Middle frontal gyrus (tissue), 1 donor: Measurements from ENCODE around the gene SSBP4.

Source experiments
- DNase-seq: peaks from one replicate; pipeline ENCODE4 v3.0.0-alpha.2; 2015; ENCODE audit warnings: low spot score; ENCODE audit errors: extremely low spot score

The SSBP4 gene

GRCh38 chr19:18466354-18466753 is 47.2 kb downstream of the SSBP4 start:
- DNase-seq, result no peak

- DNase-seq, result no peak
These were observed 48.8 kb downstream of the SSBP4 start for GRCh38 chr19:18467978-18468377.

GRCh38 chr19:18468517-18468916 is 49.3 kb downstream of the SSBP4 start:
- DNase-seq, result no peak

GRCh38 chr19:18469069-18469846 is 50.1 kb downstream of the SSBP4 start:
- DNase-seq, result no peak

GRCh38 chr19:18470787-18471186 is 51.6 kb downstream of the SSBP4 start:
- no peak for DNase-seq

GRCh38 chr19:18473003-18473705 is 54.0 kb downstream of the SSBP4 start:
- no peak for DNase-seq

GRCh38 chr19:18473706-18474087 is 54.5 kb downstream of the SSBP4 start:
- no peak for DNase-seq

- no peak for DNase-seq
These were observed 55.2 kb downstream of the SSBP4 start for GRCh38 chr19:18474366-18474887.

GRCh38 chr19:18475004-18475453 is 55.8 kb downstream of the SSBP4 start:
- no peak for DNase-seq

- no peak for DNase-seq
These were observed 56.6 kb downstream of the SSBP4 start for GRCh38 chr19:18475762-18476331.

GRCh38 chr19:18476507-18477041 is 57.4 kb downstream of the SSBP4 start:
- DNase-seq, result no peak

GRCh38 chr19:18477042-18477779 is 58.0 kb downstream of the SSBP4 start:
- no peak for DNase-seq

- no peak for DNase-seq
These were observed 58.8 kb downstream of the SSBP4 start for GRCh38 chr19:18477974-18478373.

GRCh38 chr19:18478545-18479311 is 59.5 kb downstream of the SSBP4 start:
- DNase-seq, result no peak

GRCh38 chr19:18480006-18480691 is 61.0 kb downstream of the SSBP4 start:
- DNase-seq, result no peak

GRCh38 chr19:18481505-18482222 is 62.5 kb downstream of the SSBP4 start:
- DNase-seq, result no peak

- DNase-seq, result no peak
These were observed 64.1 kb downstream of the SSBP4 start for GRCh38 chr19:18483119-18483890.
